AG10803 (cell line): ENCODE results near the gene FAM180B.

Experiments
- DNase-seq: peaks from one replicate; pipeline ENCODE4 v3.0.0; 2010; ENCODE audit warnings: low read depth
- H3K4me3 ChIP-seq: 2 replicates; pipeline ENCODE4 v1.5.1; 2011; ENCODE audit warnings: mild to moderate bottlenecking, low read length, control low read depth
- CTCF ChIP-seq: conservative IDR thresholded peaks from 2 replicates; pipeline ENCODE4 v1.5.1; 2011; ENCODE audit warnings: mild to moderate bottlenecking, low read length, control low read depth, inconsistent platforms

The FAM180B gene

DNA sequence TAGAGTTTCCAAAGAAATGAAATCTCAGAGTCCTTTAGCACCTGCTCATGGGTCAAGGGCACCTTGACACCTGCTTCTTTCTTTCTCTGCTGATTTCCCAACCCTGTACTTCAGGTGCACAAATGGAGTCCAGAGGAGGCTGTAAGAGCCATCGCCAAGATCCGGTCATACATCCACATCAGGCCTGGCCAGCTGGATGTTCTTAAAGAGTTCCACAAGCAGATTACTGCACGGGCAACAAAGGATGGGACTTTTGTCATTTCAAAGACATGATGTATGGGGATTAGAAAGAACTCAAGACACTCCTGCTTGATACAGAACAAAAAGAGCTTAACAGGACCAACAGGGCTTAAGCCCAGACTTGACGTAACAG lies 15.1 kb upstream of the FAM180B start:
- no peak overlapping the region for H3K4me3 ChIP-seq
- no peak for TF ChIP-seq CTCF
- no peak for DNase-seq

- TF ChIP-seq CTCF: no peak
- peak; percentile 62 for DNase-seq
Observed at GRCh38 chr11:47571895-47572294, 14.6 kb upstream of the FAM180B start.

DNA sequence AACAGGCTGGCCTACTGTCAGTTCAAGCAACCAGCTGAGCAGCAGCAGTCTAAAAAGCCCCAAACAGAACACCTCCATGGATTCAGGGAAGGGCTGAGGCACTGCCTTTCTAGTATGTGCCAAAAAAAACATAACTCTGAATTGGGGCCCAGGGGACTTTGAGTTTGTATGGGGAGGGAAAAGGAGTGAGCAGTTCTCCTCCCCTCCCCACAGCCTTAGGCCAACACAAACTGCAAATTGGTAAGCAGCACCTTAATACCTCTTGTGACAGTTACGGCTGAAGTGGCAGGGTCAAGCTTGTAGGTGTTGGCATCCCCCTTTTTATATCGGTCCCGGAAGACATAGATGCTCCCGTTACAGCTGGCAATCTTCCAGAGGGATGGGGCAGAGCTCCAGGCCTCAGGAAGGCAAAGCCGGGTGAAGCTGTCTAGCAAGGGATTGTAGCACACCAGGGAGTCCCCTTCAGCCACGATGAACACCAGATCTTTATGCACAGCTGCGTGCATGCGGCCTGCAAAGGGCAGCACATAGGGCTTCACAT lies 13.7 kb upstream of the FAM180B start:
- no peak for DNase-seq
- no peak for TF ChIP-seq CTCF

More at GRCh38 chr11:47571895-47572294, 14.6 kb upstream of the FAM180B start:
- no peak overlapping the region for H3K4me3 ChIP-seq

DNA sequence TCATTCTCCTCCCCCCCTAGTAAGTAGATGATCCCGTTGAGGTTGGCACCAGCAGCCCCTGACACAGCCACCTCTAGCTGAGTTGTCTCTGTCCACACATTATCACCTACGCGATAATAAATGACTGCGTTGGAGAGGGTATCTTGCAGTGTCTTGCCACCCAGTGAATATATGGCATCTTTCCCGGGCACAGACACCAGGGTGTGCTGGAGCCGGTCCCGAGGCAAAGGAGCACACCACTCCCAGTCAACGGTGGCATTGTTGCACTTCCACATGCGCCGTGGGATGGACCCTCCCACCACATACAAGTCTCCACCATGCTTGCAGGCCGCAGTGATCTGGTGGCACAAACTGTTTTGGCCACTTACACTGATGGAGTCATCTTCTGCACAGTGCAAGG lies 13.2 kb upstream of the FAM180B start:
- H3K4me3 ChIP-seq: no peak overlapping the region
- TF ChIP-seq CTCF: no peak
- DNase-seq: no peak

More for the DNA sequence above, 13.7 kb upstream of the FAM180B start:
- no peak overlapping the region for H3K4me3 ChIP-seq

DNA sequence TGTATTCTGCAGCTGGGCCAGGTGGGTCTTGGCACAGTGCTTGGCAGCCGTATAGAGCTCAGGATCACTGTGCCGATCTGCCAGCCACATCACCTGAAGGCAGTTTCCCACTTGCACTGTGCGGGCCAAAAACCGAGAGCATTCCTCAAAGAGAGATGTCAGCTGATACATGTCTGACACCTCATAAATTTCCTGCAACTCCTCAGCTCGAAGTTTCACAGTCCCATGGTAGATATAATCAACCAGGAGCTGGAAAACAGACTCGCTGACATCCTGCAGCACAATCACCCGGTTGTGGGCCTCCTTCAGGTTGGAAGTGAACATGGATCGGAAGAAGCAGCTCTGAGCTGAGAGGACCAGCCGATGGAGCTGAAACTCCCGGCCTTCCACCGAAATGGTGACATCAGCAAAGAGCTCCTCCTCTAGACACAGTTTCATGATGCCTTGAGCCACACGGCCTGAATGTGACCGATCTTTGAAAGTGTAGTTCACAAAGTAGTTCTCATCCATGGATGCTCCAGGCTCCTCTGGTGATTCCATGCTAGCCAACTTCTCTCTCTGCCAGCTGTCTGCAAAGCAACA lies 8.9 kb upstream of the FAM180B start:
- no peak for TF ChIP-seq CTCF
- H3K4me3 ChIP-seq: peak overlapping the region; percentile 97
- no peak for DNase-seq

DNA sequence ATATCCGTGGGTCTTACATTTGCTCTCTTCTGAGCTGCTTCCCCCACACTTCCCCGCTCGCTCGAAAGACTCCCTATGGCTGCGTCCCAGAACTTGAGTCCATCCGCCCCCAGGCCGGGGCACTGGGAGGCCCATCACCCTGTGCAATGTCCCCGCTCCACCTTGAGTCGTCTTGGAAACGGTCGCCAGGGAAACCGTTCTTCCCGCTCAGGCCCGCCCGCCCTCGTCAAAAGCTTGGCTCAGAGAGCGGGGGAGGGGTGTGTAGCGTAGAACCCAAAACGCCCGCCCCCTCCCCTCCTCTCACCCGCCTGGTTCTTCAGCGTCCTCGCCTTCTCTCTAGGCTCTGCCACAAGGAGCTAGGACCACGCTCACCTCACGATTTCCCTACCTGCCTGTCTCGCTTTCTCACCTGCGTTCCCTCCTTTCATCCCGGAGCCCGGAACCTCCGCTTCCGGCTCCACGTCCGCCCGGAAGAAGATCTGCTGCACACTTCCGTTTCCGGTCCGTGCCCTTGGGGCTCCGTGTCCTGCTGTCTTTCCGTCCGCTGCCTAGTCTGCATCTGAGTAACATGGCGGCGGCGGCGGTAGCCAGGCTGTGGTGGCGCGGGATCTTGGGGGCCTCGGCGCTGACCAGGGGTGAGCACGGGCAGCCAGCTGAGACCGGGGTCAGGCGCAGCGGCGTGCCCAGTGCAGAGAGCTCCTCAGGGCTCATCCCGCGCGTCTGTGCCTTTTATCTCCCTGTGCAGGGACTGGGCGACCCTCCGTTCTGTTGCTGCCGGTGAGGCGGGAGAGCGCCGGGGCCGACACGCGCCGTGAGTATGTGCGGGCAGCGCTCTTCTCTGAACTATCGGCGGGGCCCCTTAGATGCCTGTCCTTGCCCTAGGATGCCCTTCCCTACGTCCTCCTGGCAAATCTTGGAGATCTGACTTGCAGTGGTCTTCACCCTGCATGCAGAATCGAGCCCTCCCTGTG lies 7.7 kb upstream of the FAM180B start, which contains the start of the genes KBTBD4 and NDUFS3:
TSS of gene KBTBD4 (minus strand) at position 447 of the 971 bp plus-strand sequence. CDS start at position 428, 19 bp downstream.
TSS of gene NDUFS3 (plus strand) at position 551 of the 971 bp plus-strand sequence. CDS start at position 569, 18 bp downstream.
- peak; percentile 85 for DNase-seq
- no peak for TF ChIP-seq CTCF
- peak within 1 kb of the TSS; percentile 97 for H3K4me3 ChIP-seq
